Measurements from ENCODE around the gene CBS.
"Not testable (repeated sequence)": the region's sequence is repeated elsewhere in the genome, so short reads cannot be mapped to it uniquely, and the experiment has no call there.

CBS gene

GRCh38 chr21:43044547-43044946 is 31.1 kb downstream of the CBS start:
- not testable (repeated sequence) for H3K27ac ChIP-seq (ENCODE audit: low read length, poor library complexity, severe bottlenecking); DNase-seq; H3K18ac ChIP-seq (ENCODE audit: low read depth in 1 of 2, low read length in 2 of 2); H4K8ac ChIP-seq (ENCODE audit: low read length); H2BK12ac ChIP-seq (ENCODE audit: low read length in 2 of 2); H3K9ac ChIP-seq (ENCODE audit: low read length); H2BK5ac ChIP-seq (ENCODE audit: low read depth, low read length, poor library complexity, severe bottlenecking); H2AK5ac ChIP-seq (ENCODE audit: low read length, severe bottlenecking); H3K4me2 ChIP-seq (ENCODE audit: low read length, poor library complexity, severe bottlenecking); H3K4me1 ChIP-seq (ENCODE audit: control insufficient read depth, insufficient read depth, low read depth, low read length); H3K23ac ChIP-seq (ENCODE audit: low read length in 2 of 2); H2BK15ac ChIP-seq (ENCODE audit: low read depth, poor library complexity, severe bottlenecking); H3K36me3 ChIP-seq (ENCODE audit: control insufficient read depth in 1 of 2, insufficient read depth in 2 of 2, low read depth in 1 of 2, low read length in 2 of 2); H3K4me3 ChIP-seq (ENCODE audit: insufficient read depth in 1 of 2, low read depth in 1 of 2, low read length in 2 of 2); H4K91ac ChIP-seq (ENCODE audit: low read length); H3K4ac ChIP-seq (ENCODE audit: low read depth in 1 of 2, low read length in 2 of 2); H2AFZ ChIP-seq (ENCODE audit: low read depth, low read length); H3K9me3 ChIP-seq (ENCODE audit: control insufficient read depth, low read length); H3K14ac ChIP-seq (ENCODE audit: low read length in 2 of 2); H2BK120ac ChIP-seq (ENCODE audit: low read depth, low read length); H3K27me3 ChIP-seq (ENCODE audit: control insufficient read depth in 1 of 2, insufficient read depth in 1 of 2, low read length in 2 of 2); H3K79me1 ChIP-seq (replicated peaks; ENCODE audit: low read length, poor library complexity, severe bottlenecking)
- WGBS, result 83% methylated on average over 2 of the region's 14 CpGs

GRCh38 chr21:43043291-43043690 is 32.3 kb downstream of the CBS start:
- H3K27ac ChIP-seq (ENCODE audit: low read length, poor library complexity, severe bottlenecking); H3K23ac ChIP-seq (ENCODE audit: low read length in 2 of 2); H3K4me2 ChIP-seq (ENCODE audit: low read length, poor library complexity, severe bottlenecking); H3K4ac ChIP-seq (ENCODE audit: low read depth in 1 of 2, low read length in 2 of 2); H3K9me3 ChIP-seq (ENCODE audit: control insufficient read depth, low read length); H3K9ac ChIP-seq (ENCODE audit: low read length); H3K4me1 ChIP-seq (ENCODE audit: control insufficient read depth, insufficient read depth, low read depth, low read length); H2BK5ac ChIP-seq (ENCODE audit: low read depth, low read length, poor library complexity, severe bottlenecking); H4K91ac ChIP-seq (ENCODE audit: low read length); H3K36me3 ChIP-seq (ENCODE audit: control insufficient read depth in 1 of 2, insufficient read depth in 2 of 2, low read depth in 1 of 2, low read length in 2 of 2); H2BK120ac ChIP-seq (ENCODE audit: low read depth, low read length); H3K14ac ChIP-seq (ENCODE audit: low read length in 2 of 2); H4K8ac ChIP-seq (ENCODE audit: low read length); DNase-seq; H3K4me3 ChIP-seq (ENCODE audit: insufficient read depth in 1 of 2, low read depth in 1 of 2, low read length in 2 of 2); H2BK12ac ChIP-seq (ENCODE audit: low read length in 2 of 2); H2AK5ac ChIP-seq (ENCODE audit: low read length, severe bottlenecking); H2BK15ac ChIP-seq (ENCODE audit: low read depth, poor library complexity, severe bottlenecking); H3K27me3 ChIP-seq (ENCODE audit: control insufficient read depth in 1 of 2, insufficient read depth in 1 of 2, low read length in 2 of 2); H3K18ac ChIP-seq (ENCODE audit: low read depth in 1 of 2, low read length in 2 of 2); H3K79me1 ChIP-seq (replicated peaks; ENCODE audit: low read length, poor library complexity, severe bottlenecking); H2AFZ ChIP-seq (ENCODE audit: low read depth, low read length): not testable (repeated sequence)
- WGBS, result 97% methylated on average over 8 of the region's 14 CpGs

GRCh38 chr21:43042169-43042568 is 33.5 kb downstream of the CBS start:
- not testable (repeated sequence) for H3K9ac ChIP-seq (ENCODE audit: low read length); H3K9me3 ChIP-seq (ENCODE audit: control insufficient read depth, low read length); H3K4me2 ChIP-seq (ENCODE audit: low read length, poor library complexity, severe bottlenecking); H3K4me3 ChIP-seq (ENCODE audit: insufficient read depth in 1 of 2, low read depth in 1 of 2, low read length in 2 of 2); H3K27me3 ChIP-seq (ENCODE audit: control insufficient read depth in 1 of 2, insufficient read depth in 1 of 2, low read length in 2 of 2); H3K14ac ChIP-seq (ENCODE audit: low read length in 2 of 2); H3K4ac ChIP-seq (ENCODE audit: low read depth in 1 of 2, low read length in 2 of 2); H2BK12ac ChIP-seq (ENCODE audit: low read length in 2 of 2); H3K18ac ChIP-seq (ENCODE audit: low read depth in 1 of 2, low read length in 2 of 2); H2AK5ac ChIP-seq (ENCODE audit: low read length, severe bottlenecking); H4K91ac ChIP-seq (ENCODE audit: low read length); H2BK15ac ChIP-seq (ENCODE audit: low read depth, poor library complexity, severe bottlenecking); H2BK120ac ChIP-seq (ENCODE audit: low read depth, low read length); H3K79me1 ChIP-seq (replicated peaks; ENCODE audit: low read length, poor library complexity, severe bottlenecking); H3K4me1 ChIP-seq (ENCODE audit: control insufficient read depth, insufficient read depth, low read depth, low read length); H3K27ac ChIP-seq (ENCODE audit: low read length, poor library complexity, severe bottlenecking); H3K23ac ChIP-seq (ENCODE audit: low read length in 2 of 2); H3K36me3 ChIP-seq (ENCODE audit: control insufficient read depth in 1 of 2, insufficient read depth in 2 of 2, low read depth in 1 of 2, low read length in 2 of 2); H2BK5ac ChIP-seq (ENCODE audit: low read depth, low read length, poor library complexity, severe bottlenecking); DNase-seq; H4K8ac ChIP-seq (ENCODE audit: low read length); H2AFZ ChIP-seq (ENCODE audit: low read depth, low read length)
- WGBS, result no CpG with 5 or more reads among the region's 5 CpGs

GRCh38 chr21:43038659-43039044 is 37.0 kb downstream of the CBS start:
- not testable (repeated sequence) for H3K4ac ChIP-seq (ENCODE audit: low read depth in 1 of 2, low read length in 2 of 2); H3K9ac ChIP-seq (ENCODE audit: low read length); H3K14ac ChIP-seq (ENCODE audit: low read length in 2 of 2); H2AFZ ChIP-seq (ENCODE audit: low read depth, low read length); H3K27me3 ChIP-seq (ENCODE audit: control insufficient read depth in 1 of 2, insufficient read depth in 1 of 2, low read length in 2 of 2); H3K4me2 ChIP-seq (ENCODE audit: low read length, poor library complexity, severe bottlenecking); H3K36me3 ChIP-seq (ENCODE audit: control insufficient read depth in 1 of 2, insufficient read depth in 2 of 2, low read depth in 1 of 2, low read length in 2 of 2); H4K8ac ChIP-seq (ENCODE audit: low read length); H3K4me3 ChIP-seq (ENCODE audit: insufficient read depth in 1 of 2, low read depth in 1 of 2, low read length in 2 of 2); H3K9me3 ChIP-seq (ENCODE audit: control insufficient read depth, low read length); H3K23ac ChIP-seq (ENCODE audit: low read length in 2 of 2); H3K4me1 ChIP-seq (ENCODE audit: control insufficient read depth, insufficient read depth, low read depth, low read length); H3K79me1 ChIP-seq (replicated peaks; ENCODE audit: low read length, poor library complexity, severe bottlenecking); H3K27ac ChIP-seq (ENCODE audit: low read length, poor library complexity, severe bottlenecking); H3K18ac ChIP-seq (ENCODE audit: low read depth in 1 of 2, low read length in 2 of 2); H4K91ac ChIP-seq (ENCODE audit: low read length); H2AK5ac ChIP-seq (ENCODE audit: low read length, severe bottlenecking); H2BK120ac ChIP-seq (ENCODE audit: low read depth, low read length); H2BK5ac ChIP-seq (ENCODE audit: low read depth, low read length, poor library complexity, severe bottlenecking); H2BK12ac ChIP-seq (ENCODE audit: low read length in 2 of 2); DNase-seq; H2BK15ac ChIP-seq (ENCODE audit: low read depth, poor library complexity, severe bottlenecking)
- WGBS, result 100% methylated on average over 1 of the region's 10 CpGs
